K562 (cell line): ENCODE data around the gene C6orf62. TPM values are rescaled to one million over a fixed set of nuclear protein-coding genes. Genes with fewer than 3 reads are reported as not detected.
A peak's percentile ranks its signal among the peaks of the same experiment; 100 is the strongest.

Experiments
- ATAC-seq: fragments of 200-7000 bp; cut with Tn5 transposase; 3 replicates; pipeline ENCODE4 v1.9.1; 2020; ENCODE audit warnings: moderate library complexity
- BruUV-seq: library from RNA; stranded (reverse); fragments of 400-500 nt; replicated peaks from 2 replicates; lab custom pipeline; 2021; lab: Mats Ljungman, UMichigan
- CTCF ChIA-PET: fragments of 300-600 bp; formaldehyde crosslinking; extraction: SDS; loops from one replicate; lab custom pipeline; 2021; ENCODE audit warnings: low intra/inter-chr PET ratio; lab: Yijun Ruan, JAX
- POLR2A ChIA-PET: fragments of 300-600, 350-650 bp; sonication (Branson Sonifier 250); formaldehyde crosslinking; extraction: SDS; loops from one replicate; lab custom pipeline; 2021; ENCODE audit warnings: antibody characterized with exemption, inconsistent platforms; lab: Yijun Ruan, JAX
- DNase-seq, 4 experiments: peaks; one replicate each; pipeline versions ENCODE4 v3.0.0 to v3.0.0-alpha.2; 2011 to 2018; ENCODE audit warnings: low spot score in 3 of 4, mixed read lengths in 3 of 4; ENCODE audit errors: extremely low read depth in 1 of 4
- FAIRE-seq: peaks from 2 replicates; lab custom pipeline; 2011; peaks lifted over from hg19 to GRCh38; lab: Jason Lieb, UNC
- H2AFZ ChIP-seq: 2 replicates; pipeline ENCODE4 v1.6.0; 2011; ENCODE audit warnings: low read depth, low read length, control low read depth, inconsistent platforms
- H3K27ac ChIP-seq: fragments of 200-600 bp; 3 replicates; pipeline ENCODE4 v1.8.0; 2011; ENCODE audit warnings: low read depth, mild to moderate bottlenecking, control low read depth, inconsistent platforms, low read length, moderate library complexity, mixed read lengths; ENCODE audit errors: extremely low read depth
- H3K27me3 ChIP-seq, 2 experiments: fragments of 300-600 bp in 1 of 2; 2 replicates in 1 of 2; 3 replicates in 1 of 2; pipeline versions ENCODE4 v1.6.0 to v1.8.0; 2011; ENCODE audit warnings: inconsistent platforms in 2 of 2, low read length in 2 of 2, mild to moderate bottlenecking in 1 of 2, mixed read lengths in 1 of 2, moderate library complexity in 1 of 2; ENCODE audit not compliant: control insufficient read depth in 2 of 2, insufficient read depth in 2 of 2
- H3K36me3 ChIP-seq: fragments of 300-600 bp; 3 replicates; pipeline ENCODE4 v1.8.0; 2011; ENCODE audit warnings: mild to moderate bottlenecking, low read length, inconsistent platforms; ENCODE audit not compliant: control insufficient read depth, insufficient read depth
- H3K4me1 ChIP-seq, 2 experiments: fragments of 200-600 bp in 1 of 2; replicated peaks in 1 of 2; 2 replicates in 1 of 2; 3 replicates in 1 of 2; pipeline versions ENCODE4 v1.5.1 to v1.8.0; 2011; ENCODE audit warnings: inconsistent platforms in 2 of 2, low read length in 2 of 2, mild to moderate bottlenecking in 1 of 2, mixed read lengths in 1 of 2, moderate library complexity in 1 of 2; ENCODE audit not compliant: control insufficient read depth in 2 of 2, insufficient read depth in 2 of 2
- H3K4me2 ChIP-seq: 2 replicates; pipeline ENCODE4 v1.6.1; 2011; ENCODE audit warnings: low read length, control low read depth, inconsistent platforms, mixed read lengths; ENCODE audit not compliant: insufficient read depth
- H3K4me3 ChIP-seq: fragments of 200-600 bp; sonication (generic), shearing (Covaris generic); 2 replicates; pipeline ENCODE4 v1.5.1; 2016; ENCODE audit warnings: control low read depth, inconsistent platforms
- H3K79me2 ChIP-seq: fragments of 200-600 bp; 3 replicates; pipeline ENCODE4 v1.8.0; 2011; ENCODE audit warnings: low read length, inconsistent platforms; ENCODE audit not compliant: control insufficient read depth, insufficient read depth
- H3K9ac ChIP-seq, 2 experiments: 2 replicates each; pipeline versions ENCODE4 v1.6.0 to v1.6.1; 2011; ENCODE audit warnings: low read depth in 2 of 2, low read length in 2 of 2, control low read depth in 1 of 2, inconsistent platforms in 1 of 2, mild to moderate bottlenecking in 1 of 2, mixed read lengths in 1 of 2; ENCODE audit not compliant: insufficient read depth in 1 of 2
- H3K9me1 ChIP-seq: one replicate; pipeline ENCODE4 v1.6.0; 2011; ENCODE audit warnings: inconsistent platforms, mild to moderate bottlenecking, low read length, moderate library complexity; ENCODE audit not compliant: control insufficient read depth, insufficient read depth
- H3K9me3 ChIP-seq: replicated peaks from 2 replicates; pipeline ENCODE4 v1.5.1; 2011; ENCODE audit warnings: low read depth, low read length, inconsistent platforms; ENCODE audit not compliant: control insufficient read depth, insufficient read depth
- H4K20me1 ChIP-seq: replicated peaks from 2 replicates; pipeline ENCODE4 v1.6.1; 2011; ENCODE audit warnings: low read length, inconsistent platforms, mixed read lengths; ENCODE audit not compliant: control insufficient read depth, insufficient read depth
- ARID1B ChIP-seq: fragments of 450-650 bp; IDR thresholded peaks from 2 replicates; pipeline ENCODE4 v1.6.1; 2016; ENCODE audit warnings: antibody characterized with exemption, mild to moderate bottlenecking, inconsistent platforms
- ELF2 ChIP-seq: fragments of 250-450 bp; sonication (Bioruptor Pico); IDR thresholded peaks from 2 replicates; pipeline ENCODE4 v1.5.0; 2021; ENCODE audit warnings: mild to moderate bottlenecking
- HNRNPLL ChIP-seq: fragments of 200-400 bp; formaldehyde crosslinking; IDR thresholded peaks from 2 replicates; pipeline ENCODE4 v1.6.1; 2017; ENCODE audit warnings: low read length, low read depth, mild to moderate bottlenecking; ENCODE audit not compliant: poor library complexity, severe bottlenecking
- NFIC ChIP-seq: fragments of 450-650 bp; IDR thresholded peaks from 2 replicates; pipeline ENCODE4 v1.6.1; 2017; ENCODE audit warnings: mild to moderate bottlenecking, inconsistent platforms
- SOX6 ChIP-seq: fragments of 450-650 bp; IDR thresholded peaks from 2 replicates; pipeline ENCODE4 v1.6.1; 2014; ENCODE audit warnings: mild to moderate bottlenecking
- ZNF174 ChIP-seq: fragments of 250-450 bp; sonication (Bioruptor Pico); IDR thresholded peaks from 2 replicates; pipeline ENCODE4 v1.4.0; 2020; ENCODE audit warnings: mild to moderate bottlenecking
- ZNF224 ChIP-seq: sonication (generic); formaldehyde crosslinking; IDR thresholded peaks from 2 replicates; pipeline ENCODE4 v1.8.0; 2022; ENCODE audit warnings: mild to moderate bottlenecking, missing genetic modification reagents
- ZNF444 ChIP-seq: fragments of 250-450 bp; sonication (Bioruptor Pico); IDR thresholded peaks from 2 replicates; pipeline ENCODE4 v1.4.0; 2020; ENCODE audit warnings: mild to moderate bottlenecking, moderate library complexity
- WGBS: fragments of 100-300 bp; shearing (Covaris generic); methylation state at CpG from one replicate; pipeline ENCODE4 v1.1.6; 2016; ENCODE audit warnings: low coverage, mixed read lengths; ENCODE audit not compliant: insufficient coverage; ENCODE audit errors: missing lambda C conversion rate; 5-methylcytosine and 5-hydroxymethylcytosine counted together
- in situ Hi-C: fragments of 300-500 bp; cut with MboI; formaldehyde crosslinking; loops from 4 replicates; pipeline ENCODE4 v1.15.0; 2018; ENCODE audit warnings: inconsistent platforms, mixed read lengths
- intact Hi-C: fragments of 100-400 bp; cut with micrococcal nuclease; formaldehyde crosslinking; loops from 2 replicates; pipeline ENCODE4 v1.14.2; 2022
- polyA plus RNA-seq, 8 experiments: library from polyadenylated mRNA; depleted of rRNA in 4 of 8; stranded (reverse) in 5 of 8; unstranded in 3 of 8; fragments of >200 nt; fragmentation: Nextera tagmentation in 2 of 8; fragmentation: Illumina TruSeq in 1 of 8; extraction: Ambion mirVana in 2 of 8; extraction: Trizol in 1 of 8; gene quantifications; 2 replicates each; pipeline versions ENCODE4 v1.2.1 to v1.2.3, GENCODE V29; 2011 to 2014; ENCODE audit warnings: inconsistent platforms in 1 of 8, missing spikeins in 1 of 8
- total RNA-seq, 7 experiments: library from RNA; depleted of rRNA in 6 of 7; stranded (reverse); fragments of >200 nt in 6 of 7; fragmentation: Illumina TruSeq in 2 of 7; extraction: Trizol in 2 of 7; gene quantifications; 2 replicates each; pipeline versions ENCODE4 v1.2.1 to v1.2.3, GENCODE V29; 2011 to 2021; ENCODE audit warnings: low replicate concordance in 1 of 7
- TF ChIP-seq, protein P1 (sequence below), 2 experiments: IDR thresholded peaks; 2 replicates each; pipeline ENCODE4 v1.6.1; 2011; ENCODE audit warnings: borderline replicate concordance in 1 of 2, control low read depth in 1 of 2, low read depth in 1 of 2, low read length in 1 of 2, mild to moderate bottlenecking in 1 of 2, mixed read lengths in 1 of 2, moderate library complexity in 1 of 2; ENCODE audit not compliant: insufficient read depth in 1 of 2, insufficient read length in 1 of 2, poor library complexity in 1 of 2, severe bottlenecking in 1 of 2; ENCODE audit errors: extremely low read depth in 1 of 2
- TF ChIP-seq, protein P2 (sequence below): fragments of 450-650 bp; IDR thresholded peaks from 2 replicates; pipeline ENCODE4 v1.6.1; 2014; ENCODE audit warnings: low read depth, mild to moderate bottlenecking, moderate library complexity, borderline replicate concordance

The C6orf62 gene
- total and polyA plus RNA-seq, 9 of the 15 experiments (the other 6 are each of a cell fraction or from before 2014, with no cell fraction given) = 48.5 to 579 (median 111) TPM

- Histone ChIP-seq H3K9me3 (no peaks in the 10 kb centered on the region), H3K27ac (no peak overlapping the region), H3K9me1 (no peaks in the 10 kb centered on the region), H2AFZ (no peak overlapping the region), H3K4me3 (no peak overlapping the region), H3K9ac (no peak overlapping the region), H3K36me3 (peaks cover 57% of the 10 kb centered on the region), H3K27me3 (no peaks in the 10 kb centered on the region), H3K4me2 (no peak overlapping the region), H3K4me1 (no peaks in the 10 kb centered on the region), H3K79me2 (no peaks in the 10 kb centered on the region), H4K20me1 (0 out of 2 replicates have a peak, but pooled peaks cover 3% of the 10 kb centered on the region)
- WGBS = 55% methylated on average over 3 of the region's 3 CpGs
- CTCF ChIA-PET = interaction anchor here (0.5 to 0.6 kb wide), 2 partner anchors 123 to 564 kb away, joined by 3 read pairs; no protein-coding TSS in a partner anchor
- no TSS peak for BruUV-seq
- FAIRE-seq (no peak), ATAC-seq (no peak), DNase-seq (no peak)
- in situ Hi-C loops (loop anchor here (5.0 kb wide), 1 partner anchor 117 kb away; no protein-coding TSS in a partner anchor), intact Hi-C loops (loop anchor here (5.0 kb wide), 1 partner anchor 373 kb away; no protein-coding TSS in a partner anchor)
- POLR2A ChIA-PET = interaction anchor here (0.9 to 2.5 kb wide), 4 partner anchors 8 to 114 kb away, joined by 3 to 9 read pairs (median 4); no protein-coding TSS in a partner anchor
- TF ChIP-seq ZNF444 (no peak), ELF2 (CRISPR knock-in tag) (0 out of 2 replicates have a peak, but pooled peaks have one; percentile 28), ZNF224 (CRISPR knock-in tag) (no peak), HNRNPLL (no peak), NFIC (peak; percentile 46), ZNF174 (CRISPR knock-in tag) (no peak), ARID1B (no peak), SOX6 (peak; percentile 45; the same call in 1 of the 2 replicates)
- TF ChIP-seq, protein P1, sequence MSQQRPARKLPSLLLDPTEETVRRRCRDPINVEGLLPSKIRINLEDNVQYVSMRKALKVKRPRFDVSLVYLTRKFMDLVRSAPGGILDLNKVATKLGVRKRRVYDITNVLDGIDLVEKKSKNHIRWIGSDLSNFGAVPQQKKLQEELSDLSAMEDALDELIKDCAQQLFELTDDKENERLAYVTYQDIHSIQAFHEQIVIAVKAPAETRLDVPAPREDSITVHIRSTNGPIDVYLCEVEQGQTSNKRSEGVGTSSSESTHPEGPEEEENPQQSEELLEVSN (IDR thresholded peaks at IDR 0.05; ENCODE audit: borderline replicate concordance in 1 of 2, extremely low read depth in 1 of 2, insufficient read depth in 1 of 2, insufficient read length in 1 of 2, low read depth in 1 of 2, low read length in 1 of 2, poor library complexity in 1 of 2, severe bottlenecking in 1 of 2) = no peak
- TF ChIP-seq, protein P2, sequence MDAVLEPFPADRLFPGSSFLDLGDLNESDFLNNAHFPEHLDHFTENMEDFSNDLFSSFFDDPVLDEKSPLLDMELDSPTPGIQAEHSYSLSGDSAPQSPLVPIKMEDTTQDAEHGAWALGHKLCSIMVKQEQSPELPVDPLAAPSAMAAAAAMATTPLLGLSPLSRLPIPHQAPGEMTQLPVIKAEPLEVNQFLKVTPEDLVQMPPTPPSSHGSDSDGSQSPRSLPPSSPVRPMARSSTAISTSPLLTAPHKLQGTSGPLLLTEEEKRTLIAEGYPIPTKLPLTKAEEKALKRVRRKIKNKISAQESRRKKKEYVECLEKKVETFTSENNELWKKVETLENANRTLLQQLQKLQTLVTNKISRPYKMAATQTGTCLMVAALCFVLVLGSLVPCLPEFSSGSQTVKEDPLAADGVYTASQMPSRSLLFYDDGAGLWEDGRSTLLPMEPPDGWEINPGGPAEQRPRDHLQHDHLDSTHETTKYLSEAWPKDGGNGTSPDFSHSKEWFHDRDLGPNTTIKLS = no peak
These were observed 19.2 kb downstream of the C6orf62 start for GRCh38 chr6:24699521-24700359.
